Embryonic facial prominence (tissue), 1 donor: ENCODE measurements around the gene GFER.

Experiments
- DNase-seq: peaks from one replicate; pipeline ENCODE4 v3.0.0-alpha.2; 2016; ENCODE audit errors: extremely low spot score

The GFER gene

DNA sequence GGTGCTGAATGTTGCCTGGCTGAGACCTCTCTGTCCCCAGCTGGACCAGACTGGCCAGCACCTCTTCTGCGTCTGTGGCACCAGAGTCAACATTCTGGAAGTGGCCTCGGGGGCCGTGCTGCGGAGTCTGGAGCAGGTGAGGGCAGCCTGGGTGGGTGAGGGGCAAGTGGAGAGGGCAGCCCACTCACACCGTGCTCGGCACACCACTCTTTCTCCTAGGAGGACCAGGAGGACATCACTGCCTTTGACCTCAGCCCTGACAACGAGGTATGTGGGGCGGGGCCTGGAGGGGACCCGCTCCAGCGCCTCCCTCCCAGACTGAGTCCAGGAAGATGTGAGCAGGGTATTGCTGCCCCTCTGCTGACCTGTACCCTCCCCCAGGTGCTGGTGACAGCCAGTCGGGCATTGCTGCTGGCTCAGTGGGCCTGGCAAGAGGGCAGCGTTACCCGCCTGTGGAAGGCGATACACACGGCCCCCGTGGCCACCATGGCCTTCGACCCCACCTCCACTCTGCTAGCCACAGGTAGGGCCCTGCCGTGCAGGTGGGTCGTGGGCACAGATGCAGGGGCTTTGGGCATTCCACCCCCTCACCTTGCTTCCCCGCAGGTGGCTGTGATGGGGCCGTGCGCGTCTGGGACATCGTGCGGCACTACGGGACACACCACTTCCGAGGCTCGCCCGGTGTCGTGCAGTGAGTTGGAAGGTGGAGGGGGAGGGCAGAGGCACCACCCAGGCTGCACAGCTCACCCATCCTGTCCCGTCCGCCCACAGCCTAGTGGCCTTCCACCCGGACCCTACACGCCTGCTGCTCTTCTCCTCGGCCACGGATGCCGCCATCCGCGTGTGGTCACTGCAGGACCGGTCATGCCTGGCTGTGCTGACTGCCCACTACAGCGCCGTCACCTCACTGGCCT, 9.6 kb upstream of the GFER start:
- no peak for DNase-seq

GRCh38 chr16:1975432-1976215, 8.4 kb upstream of the GFER start:
- no peak for DNase-seq

DNA sequence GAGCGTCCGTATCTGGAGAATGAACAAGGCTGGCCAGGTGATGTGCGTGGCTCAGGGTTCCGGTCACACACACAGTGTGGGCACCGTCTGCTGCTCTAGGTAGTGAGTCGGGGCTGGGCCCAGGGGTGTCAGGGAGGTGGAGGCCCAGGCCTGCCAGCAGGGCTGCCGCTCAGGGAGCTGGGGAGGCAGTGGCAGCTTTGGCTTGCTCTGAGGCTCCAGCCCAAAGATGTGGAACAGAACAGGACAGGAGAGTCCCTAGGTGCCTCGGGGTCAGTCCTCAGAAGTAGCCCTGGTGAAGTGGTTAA, 7.8 kb upstream of the GFER start:
- no peak for DNase-seq

- no peak for DNase-seq
These were observed 6.8 kb upstream of the GFER start for GRCh38 chr16:1976951-1977874.

DNA sequence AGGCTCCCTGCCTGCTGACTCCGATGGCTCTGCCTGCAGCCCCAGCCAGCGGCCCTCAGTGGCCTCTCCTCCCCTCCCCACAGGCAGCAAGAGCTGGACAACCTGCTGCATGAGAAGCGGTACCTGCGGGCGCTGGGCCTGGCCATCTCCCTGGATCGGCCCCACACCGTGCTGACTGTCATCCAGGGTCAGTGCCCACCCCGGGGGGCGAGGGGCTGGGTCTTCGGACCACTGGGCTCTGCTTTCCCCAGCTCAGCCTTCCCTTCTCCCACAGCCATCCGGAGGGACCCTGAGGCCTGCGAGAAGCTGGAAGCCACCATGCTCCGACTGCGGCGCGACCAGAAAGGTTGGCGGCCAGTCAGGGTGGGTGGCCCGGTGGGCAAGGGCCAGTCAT, 6.1 kb upstream of the GFER start:
- no peak for DNase-seq

DNA sequence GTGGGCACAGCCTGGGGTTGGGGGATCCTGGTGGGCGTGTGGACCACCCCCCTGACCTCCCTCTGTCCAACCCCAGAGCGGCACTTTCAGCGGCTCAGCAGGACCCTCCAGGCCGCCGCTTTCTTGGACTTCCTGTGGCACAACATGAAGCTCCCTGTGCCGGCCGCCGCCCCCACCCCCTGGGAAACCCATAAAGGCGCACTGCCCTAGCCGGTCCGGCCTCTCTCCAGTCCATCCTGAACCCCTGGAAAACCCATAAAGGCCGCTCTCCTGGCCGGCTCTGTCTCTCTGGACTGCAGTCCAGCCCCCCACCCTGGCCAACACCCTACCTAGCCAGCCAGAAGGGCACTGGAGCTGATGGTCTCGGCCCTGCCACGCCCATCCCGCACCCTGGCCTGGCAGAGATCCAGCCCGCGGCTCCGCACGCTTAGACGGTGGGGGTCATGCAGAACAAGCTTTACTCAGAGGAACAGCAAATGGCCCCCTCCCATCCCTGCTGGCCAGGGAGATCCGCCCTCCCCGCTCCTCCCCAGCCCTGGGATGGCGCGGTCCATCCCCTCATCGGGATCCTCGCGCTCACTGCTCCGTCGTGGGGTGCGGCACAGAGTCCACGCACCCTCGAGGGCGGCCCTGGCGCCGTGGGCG, 5.4 kb upstream of the GFER start:
- DNase-seq, result no peak

- no peak for DNase-seq
These were observed 4.5 kb upstream of the GFER start for GRCh38 chr16:1979271-1980029.

GRCh38 chr16:1980030-1980769, 3.8 kb upstream of the GFER start:
- no peak for DNase-seq

GRCh38 chr16:1980770-1981087, 3.3 kb upstream of the GFER start:
- no peak for DNase-seq

DNA sequence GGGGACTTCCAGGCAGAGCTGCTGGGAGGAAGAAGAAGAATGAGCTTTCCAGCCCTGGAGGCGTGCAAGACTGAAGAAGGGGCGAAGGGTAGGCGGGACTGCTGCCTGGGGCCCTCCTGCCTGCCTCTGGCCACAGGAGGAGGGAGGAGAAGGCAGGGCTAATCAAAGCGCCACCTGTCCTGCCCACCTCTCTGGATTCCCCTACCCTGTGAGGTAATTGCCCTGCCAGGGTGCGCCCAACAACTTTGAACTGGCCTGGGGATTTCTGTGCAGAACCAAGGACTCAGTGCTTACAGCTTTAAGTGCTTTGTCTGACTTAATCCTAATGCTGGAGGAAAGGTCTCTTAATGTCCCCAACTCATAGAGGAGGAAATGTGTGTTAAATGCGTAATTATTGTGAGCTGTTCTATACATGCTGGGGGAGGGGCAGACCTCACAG, 2.6 kb upstream of the GFER start, which contains the start of gene NOXO1:
NOXO1 (minus strand) TSS at position 72 of the 439 bp plus-strand sequence. CDS start 290 bp downstream, outside the sequence.
- DNase-seq, result no peak

DNA sequence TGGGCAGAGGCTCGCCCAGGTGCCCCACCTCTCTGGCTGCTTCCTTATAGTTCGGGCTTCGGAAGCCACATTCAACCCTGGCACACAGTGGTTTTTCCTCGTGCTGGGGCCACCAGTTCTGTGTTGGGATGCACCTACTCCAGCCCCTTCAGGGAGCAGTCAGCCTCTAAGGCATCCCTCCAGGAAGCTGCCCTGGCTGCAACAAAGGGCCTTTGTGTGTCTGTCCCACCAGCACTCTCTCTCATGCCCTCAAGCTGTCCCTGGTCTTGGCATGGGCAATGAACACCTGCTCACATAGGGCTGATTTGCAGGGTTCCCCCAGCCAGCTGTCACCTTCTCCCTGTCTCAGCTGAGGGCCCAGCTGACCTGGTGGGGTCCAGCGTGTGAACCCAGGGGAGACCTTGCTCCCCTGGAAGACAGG, 2.0 kb upstream of the GFER start:
- DNase-seq, result no peak

- DNase-seq, result no peak
These were observed 926 bp upstream of the GFER start for GRCh38 chr16:1982991-1983543.

GRCh38 chr16:1984347-1985225, 593 bp downstream of the GFER start:
- DNase-seq, result no peak

DNA sequence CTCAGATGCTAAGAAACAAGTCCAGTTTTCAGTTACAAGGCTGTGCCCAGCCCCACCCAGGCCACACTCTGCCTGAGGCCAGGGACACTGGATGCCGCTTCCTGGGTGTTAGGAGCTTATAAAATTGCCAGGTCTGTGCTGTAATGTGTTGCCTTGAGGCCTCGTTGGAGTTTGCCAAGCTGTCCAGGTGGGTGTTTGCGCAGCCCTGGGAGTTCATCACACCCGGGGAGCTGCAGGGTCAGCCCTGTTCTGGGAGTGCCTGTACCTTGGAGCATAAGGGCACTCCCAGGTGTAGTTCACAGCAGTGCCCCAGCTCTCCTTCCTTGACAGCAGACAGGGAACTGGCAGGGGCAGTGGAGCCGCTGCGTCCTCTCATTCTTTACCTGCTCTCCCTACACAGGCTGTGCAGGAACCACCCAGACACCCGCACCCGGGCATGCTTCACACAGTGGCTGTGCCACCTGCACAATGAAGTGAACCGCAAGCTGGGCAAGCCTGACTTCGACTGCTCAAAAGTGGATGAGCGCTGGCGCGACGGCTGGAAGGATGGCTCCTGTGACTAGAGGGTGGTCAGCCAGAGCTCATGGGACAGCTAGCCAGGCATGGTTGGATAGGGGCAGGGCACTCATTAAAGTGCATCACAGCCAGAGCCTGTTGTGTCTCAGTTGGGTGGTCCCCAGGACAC, 1.6 kb downstream of the GFER start:
- no peak for DNase-seq

- DNase-seq, result no peak
These were observed 3.2 kb downstream of the GFER start for GRCh38 chr16:1987198-1987597.

DNA sequence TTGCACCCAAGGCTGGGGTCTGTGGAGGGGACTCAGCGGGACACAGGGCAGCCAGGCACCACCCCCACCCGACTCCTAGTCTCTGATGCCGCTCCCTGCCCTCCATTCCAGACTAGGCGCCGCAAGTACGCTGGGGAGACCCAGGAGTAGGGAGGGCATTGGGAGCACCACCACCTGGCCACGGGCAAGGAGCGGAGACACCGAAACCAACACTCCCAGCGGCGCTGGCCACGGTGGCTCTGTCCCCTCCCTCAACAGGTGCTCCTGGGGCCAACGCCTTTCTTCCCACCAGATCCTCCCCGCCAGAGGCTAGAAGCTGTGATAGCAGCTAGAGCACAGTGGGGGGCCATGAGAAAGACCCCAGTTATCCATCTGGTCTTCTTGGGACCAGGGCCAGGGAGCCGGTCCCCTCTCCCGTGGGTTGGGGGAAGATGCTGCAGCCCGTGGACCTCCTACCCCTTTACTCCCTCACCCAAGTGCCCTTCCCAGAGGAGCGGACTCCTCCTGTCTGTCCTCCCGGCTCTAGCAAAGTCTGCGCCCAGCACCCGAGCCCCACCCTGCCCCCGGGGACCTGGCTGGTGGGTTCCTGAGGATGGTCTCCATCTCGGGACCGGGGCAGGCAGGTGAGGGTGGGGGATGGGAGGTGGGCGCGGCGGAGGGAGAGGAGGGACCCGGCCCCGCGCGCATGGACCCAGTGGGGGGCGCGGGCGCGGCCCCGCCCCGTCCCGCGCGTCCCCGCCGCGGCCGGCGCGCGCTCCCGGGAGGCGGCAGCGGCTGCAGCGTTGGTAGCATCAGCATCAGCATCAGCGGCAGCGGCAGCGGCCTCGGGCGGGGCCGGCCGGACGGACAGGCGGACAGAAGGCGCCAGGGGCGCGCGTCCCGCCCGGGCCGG, 5.5 kb downstream of the GFER start, which contains the start of gene SYNGR3:
SYNGR3 (plus strand) TSS at position 762 of the 892 bp plus-strand sequence. CDS start 133 bp downstream, outside the sequence.
- DNase-seq, result no peak

DNA sequence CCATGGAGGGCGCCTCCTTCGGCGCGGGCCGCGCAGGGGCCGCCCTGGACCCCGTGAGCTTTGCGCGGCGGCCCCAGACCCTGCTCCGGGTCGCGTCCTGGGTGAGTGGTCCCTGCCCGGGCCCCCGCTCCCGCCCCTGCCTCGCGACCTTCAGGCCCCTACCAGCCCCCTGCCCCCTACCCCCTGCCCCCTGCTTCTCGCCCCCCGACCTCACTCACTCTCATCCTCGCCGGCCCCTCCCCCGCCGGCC, 6.0 kb downstream of the GFER start:
- DNase-seq, result no peak
